ENCODE data around the gene ATP5PF. TPM values are rescaled to one million over a fixed set of nuclear protein-coding genes. Genes with fewer than 3 reads are reported as not detected.
A peak's percentile ranks its signal among the peaks of the same experiment; 100 is the strongest.
"Not testable (repeated sequence)": the region's sequence is repeated elsewhere in the genome, so short reads cannot be mapped to it uniquely, and the experiment has no call there.

ATP5PF gene
- total RNA-seq, 1 donor from 2014 or later = 819 TPM

GRCh38 chr21:25722631-25723030 is 12.1 kb downstream of the ATP5PF start:
- peaks cover 61% of the 10 kb centered on the region for H3K4me1 ChIP-seq
- intact Hi-C loops (cut with micrococcal nuclease) = no loop called here
- no peak overlapping the region for H3K4me3 ChIP-seq
- peak overlapping the region; percentile 57 for H3K27ac ChIP-seq (replicated peaks)
- no peaks in the 10 kb centered on the region for H3K9me3 ChIP-seq (replicated peaks)
- DNase-seq = no peak
- TF ChIP-seq CTCF (IDR thresholded peaks at IDR 0.05; ENCODE audit: borderline replicate concordance) = no peak
- no peaks in the 10 kb centered on the region for H3K27me3 ChIP-seq (ENCODE audit: low read depth)
- H3K36me3 ChIP-seq = peaks cover 75% of the 10 kb centered on the region

- DNase-seq = no peak
- peak overlapping the region; percentile 57 for H3K27ac ChIP-seq (replicated peaks)
- peaks cover 70% of the 10 kb centered on the region for H3K36me3 ChIP-seq
- H3K27me3 ChIP-seq (ENCODE audit: low read depth) = no peaks in the 10 kb centered on the region
- H3K4me3 ChIP-seq = no peak overlapping the region
- intact Hi-C loops (cut with micrococcal nuclease) = no loop called here
- peaks cover 61% of the 10 kb centered on the region for H3K4me1 ChIP-seq
- H3K9me3 ChIP-seq (replicated peaks) = no peaks in the 10 kb centered on the region
- TF ChIP-seq CTCF (IDR thresholded peaks at IDR 0.05; ENCODE audit: borderline replicate concordance) = no peak
These were observed 12.7 kb downstream of the ATP5PF start for GRCh38 chr21:25721987-25722386.

GRCh38 chr21:25717491-25718147 is 17.1 kb downstream of the ATP5PF start:
- Histone ChIP-seq H3K27me3 (ENCODE audit: low read depth) (no peaks in the 10 kb centered on the region), H3K4me1 (peaks cover 31% of the 10 kb centered on the region), H3K36me3 (peaks cover 58% of the 10 kb centered on the region), H3K4me3 (no peak overlapping the region), H3K27ac (replicated peaks) (peak overlapping the region; percentile 71), H3K9me3 (replicated peaks) (no peaks in the 10 kb centered on the region)
- intact Hi-C loops (cut with micrococcal nuclease) = no loop called here
- no peak for TF ChIP-seq CTCF (IDR thresholded peaks at IDR 0.05; ENCODE audit: borderline replicate concordance)
- no peak for DNase-seq

GRCh38 chr21:25714066-25714465 is 20.6 kb downstream of the ATP5PF start:
- intact Hi-C loops (cut with micrococcal nuclease); H3K27me3 ChIP-seq (ENCODE audit: low read depth); H3K9me3 ChIP-seq (replicated peaks); H3K27ac ChIP-seq (replicated peaks); DNase-seq; H3K4me3 ChIP-seq: not testable (repeated sequence)
- peaks cover 28% of the 10 kb centered on the region for H3K4me1 ChIP-seq
- peaks cover 36% of the 10 kb centered on the region for H3K36me3 ChIP-seq

- H3K4me3 ChIP-seq = no peak overlapping the region
- H3K27ac ChIP-seq (replicated peaks) = no peak overlapping the region
- no peak for DNase-seq
- intact Hi-C loops (cut with micrococcal nuclease) = no loop called here
- H3K36me3 ChIP-seq = peaks cover 41% of the 10 kb centered on the region
- H3K27me3 ChIP-seq (ENCODE audit: low read depth) = no peaks in the 10 kb centered on the region
- peaks cover 11% of the 10 kb centered on the region for H3K4me1 ChIP-seq
- H3K9me3 ChIP-seq (replicated peaks) = no peaks in the 10 kb centered on the region
- no peak for TF ChIP-seq CTCF (IDR thresholded peaks at IDR 0.05; ENCODE audit: borderline replicate concordance)
These were observed 24.2 kb downstream of the ATP5PF start for GRCh38 chr21:25710550-25710949.

GRCh38 chr21:25709684-25710265 is 24.9 kb downstream of the ATP5PF start:
- H3K27me3 ChIP-seq (ENCODE audit: low read depth) = no peaks in the 10 kb centered on the region
- H3K9me3 ChIP-seq (replicated peaks) = no peaks in the 10 kb centered on the region
- TF ChIP-seq CTCF (IDR thresholded peaks at IDR 0.05; ENCODE audit: borderline replicate concordance) = no peak
- peaks cover 38% of the 10 kb centered on the region for H3K36me3 ChIP-seq
- H3K4me3 ChIP-seq = no peak overlapping the region
- peaks cover 11% of the 10 kb centered on the region for H3K4me1 ChIP-seq
- H3K27ac ChIP-seq (replicated peaks) = no peak overlapping the region
- intact Hi-C loops (cut with micrococcal nuclease) = loop anchor here (2.0 kb wide), 1 partner anchor 101 kb away; no protein-coding TSS in a partner anchor
- DNase-seq = no peak

All from left ventricle myocardium inferior (tissue), 1 donor.